A673 (cell line): ENCODE data around the gene MYBPC3. TPM values are rescaled to one million over a fixed set of nuclear protein-coding genes. Genes with fewer than 3 reads are reported as not detected.

Experiments
- BruUV-seq: library from RNA; stranded (reverse); fragments of 400-500 nt; replicated peaks from 2 replicates; lab custom pipeline; 2021; lab: Mats Ljungman, UMichigan
- CTCF ChIA-PET: fragments of 300-600 bp; sonication (Branson Sonifier 250); formaldehyde crosslinking; loops from one replicate; lab custom pipeline; 2022; ENCODE audit warnings: antibody characterized with exemption; lab: Charles Lee
- POLR2A ChIA-PET: fragments of 300-600 bp; sonication (Branson Sonifier 250); formaldehyde crosslinking; loops from one replicate; lab custom pipeline; 2022; ENCODE audit warnings: antibody characterized with exemption; ENCODE audit not compliant: low non-redundant PET; lab: Charles Lee
- DNase-seq: peaks from one replicate; pipeline ENCODE4 v3.0.0-alpha.2; 2015; ENCODE audit warnings: low spot score
- H3K27ac ChIP-seq: fragments of 200-600 bp; sonication (generic); 2 replicates; pipeline ENCODE4 v1.5.1; 2016; ENCODE audit warnings: mixed run types, low read depth, mild to moderate bottlenecking, mixed read lengths, antibody characterized with exemption, low read length; ENCODE audit not compliant: poor library complexity, severe bottlenecking
- H3K27me3 ChIP-seq: fragments of 200-600 bp; sonication (generic); replicated peaks from 2 replicates; pipeline ENCODE4 v1.6.1; 2017; ENCODE audit warnings: mixed run types, low read depth, mild to moderate bottlenecking, mixed read lengths, antibody characterized with exemption, low read length; ENCODE audit not compliant: insufficient read depth, poor library complexity
- H3K36me3 ChIP-seq: fragments of 200-600 bp; sonication (generic); 2 replicates; pipeline ENCODE4 v1.6.1; 2016; ENCODE audit warnings: mixed run types, mild to moderate bottlenecking, mixed read lengths, antibody characterized with exemption, low read length; ENCODE audit not compliant: insufficient read depth, poor library complexity, severe bottlenecking
- H3K4me1 ChIP-seq: fragments of 200-600 bp; sonication (generic); 2 replicates; pipeline ENCODE4 v1.6.1; 2017; ENCODE audit warnings: mixed run types, mild to moderate bottlenecking, mixed read lengths, antibody characterized with exemption, low read length; ENCODE audit not compliant: insufficient read depth, poor library complexity, severe bottlenecking
- H3K4me3 ChIP-seq: fragments of 200-600 bp; sonication (generic); 2 replicates; pipeline ENCODE4 v1.5.1; 2016; ENCODE audit warnings: low read depth, mixed run types, mild to moderate bottlenecking, mixed read lengths, low read length; ENCODE audit not compliant: poor library complexity, severe bottlenecking
- H3K9me3 ChIP-seq: fragments of 200-600 bp; sonication (generic); 2 replicates; pipeline ENCODE4 v1.6.1; 2016; ENCODE audit warnings: mixed run types, low read depth, mild to moderate bottlenecking, mixed read lengths, antibody characterized with exemption, low read length; ENCODE audit not compliant: poor library complexity, severe bottlenecking
- CTCF ChIP-seq: fragments of 300-800, 200-600 bp; sonication (generic); conservative IDR thresholded peaks from 2 replicates; pipeline ENCODE4 v1.5.1; 2017; ENCODE audit warnings: low read depth, mild to moderate bottlenecking, antibody characterized with exemption, low read length, moderate library complexity, mixed read lengths
- EZH2 ChIP-seq: fragments of 200-600 bp; sonication (generic); IDR thresholded peaks from 2 replicates; pipeline ENCODE4 v1.6.1; 2017; ENCODE audit warnings: borderline replicate concordance, low read depth, mild to moderate bottlenecking, mixed read lengths, antibody characterized with exemption, low read length; ENCODE audit not compliant: poor library complexity, severe bottlenecking
- intact Hi-C: fragments of 100-400 bp; cut with micrococcal nuclease; formaldehyde crosslinking; loops from one replicate; pipeline ENCODE4 v1.10.0; 2022; ENCODE audit not compliant: unreplicated experiment
- total RNA-seq: library from RNA; stranded (reverse); gene quantifications from 2 replicates; pipeline ENCODE4 v1.2.3, GENCODE V29; 2021

The MYBPC3 gene
- total RNA-seq, 1 experiment from 2014 or later = not detected

- no peak for DNase-seq
- H3K4me1 ChIP-seq = peaks cover 15% of the 10 kb centered on the region
- H3K27me3 ChIP-seq = no peaks in the 10 kb centered on the region
- H3K27ac ChIP-seq = no peak overlapping the region
- intact Hi-C loops = no loop called here
- CTCF ChIA-PET = no interaction called here
- H3K36me3 ChIP-seq = no peaks in the 10 kb centered on the region
- BruUV-seq = no TSS peak
- POLR2A ChIA-PET = no interaction called here
- H3K4me3 ChIP-seq = no peak overlapping the region
- H3K9me3 ChIP-seq = no peaks in the 10 kb centered on the region
- no peak for TF ChIP-seq EZH2
- no peak for TF ChIP-seq CTCF
Observed at GRCh38 chr11:47398551-47398950, 46.0 kb upstream of the MYBPC3 start.

GRCh38 chr11:47398011-47398410, 45.5 kb upstream of the MYBPC3 start:
- DNase-seq = no peak
- Histone ChIP-seq H3K4me1 (peaks cover 15% of the 10 kb centered on the region), H3K4me3 (no peak overlapping the region), H3K27ac (peak overlapping the region; percentile 15), H3K9me3 (no peaks in the 10 kb centered on the region), H3K27me3 (no peaks in the 10 kb centered on the region), H3K36me3 (no peaks in the 10 kb centered on the region)
- ChIA-PET POLR2A (no interaction called here), CTCF (no interaction called here)
- intact Hi-C loops = no loop called here
- TF ChIP-seq CTCF (no peak), EZH2 (no peak)
- BruUV-seq = no TSS peak

- intact Hi-C loops = no loop called here
- H3K4me3 ChIP-seq = no peak overlapping the region
- H3K4me1 ChIP-seq = peaks cover 14% of the 10 kb centered on the region
- no TSS peak for BruUV-seq
- H3K9me3 ChIP-seq = no peaks in the 10 kb centered on the region
- H3K27me3 ChIP-seq = no peaks in the 10 kb centered on the region
- no peaks in the 10 kb centered on the region for H3K36me3 ChIP-seq
- TF ChIP-seq CTCF (no peak), EZH2 (no peak)
- POLR2A ChIA-PET = no interaction called here
- CTCF ChIA-PET = no interaction called here
- no peak overlapping the region for H3K27ac ChIP-seq
- DNase-seq = no peak
Observed at GRCh38 chr11:47396049-47396320, 43.5 kb upstream of the MYBPC3 start.
